Naive B cell (primary cell): Measurements from ENCODE around the gene MCRS1. TPM values are rescaled to one million over a fixed set of nuclear protein-coding genes. Genes with fewer than 3 reads are reported as not detected.
A peak's percentile ranks its signal among the peaks of the same experiment; 100 is the strongest.

ENCODE experiments used
- ATAC-seq, 2 donors: fragments of 150-1000 bp; cut with Tn5 transposase; 2 replicates each; pipeline ENCODE4 v1.10.0; 2021; ENCODE audit warnings: low read depth in 2 of 2, mild to moderate bottlenecking in 2 of 2, moderate library complexity in 2 of 2
- DNase-seq: peaks from one replicate; pipeline ENCODE4 v3.0.0; 2022
- H3K27ac Mint-ChIP-seq, 6 donors: one replicate each; pipeline ENCODE4 v1.8.0; 2020 to 2022; ENCODE audit warnings: mild to moderate bottlenecking in 6 of 6, mixed read lengths in 6 of 6, moderate library complexity in 5 of 6, inconsistent platforms in 2 of 6
- H3K27me3 Mint-ChIP-seq, 3 donors: one replicate each; pipeline ENCODE4 v1.8.0; 2021 to 2022; ENCODE audit warnings: mixed read lengths in 3 of 3, mild to moderate bottlenecking in 1 of 3
- H3K36me3 Mint-ChIP-seq, 2 donors: one replicate each; pipeline ENCODE4 v1.8.0; 2020 to 2022; ENCODE audit warnings: mixed read lengths in 2 of 2, inconsistent platforms in 1 of 2, mild to moderate bottlenecking in 1 of 2
- H3K4me1 Mint-ChIP-seq, 3 donors: one replicate each; pipeline ENCODE4 v1.8.0; 2020 to 2022; ENCODE audit warnings: mixed read lengths in 3 of 3, inconsistent platforms in 1 of 3, mild to moderate bottlenecking in 1 of 3, moderate library complexity in 1 of 3
- H3K4me3 Mint-ChIP-seq, 8 donors: one replicate each; pipeline ENCODE4 v1.8.0; 2020 to 2022; ENCODE audit warnings: mild to moderate bottlenecking in 8 of 8, mixed read lengths in 8 of 8, moderate library complexity in 8 of 8, inconsistent platforms in 2 of 8
- H3K9me3 Mint-ChIP-seq, 7 donors: one replicate each; pipeline ENCODE4 v1.8.0; 2020 to 2022; ENCODE audit warnings: mixed read lengths in 7 of 7, mild to moderate bottlenecking in 5 of 7, inconsistent platforms in 2 of 7, moderate library complexity in 1 of 7
- polyA plus RNA-seq, 6 donors: library from polyadenylated mRNA; unstranded; fragments of 300-500 nt; fragmentation: Illumina TruSeq; gene quantifications; one replicate each; pipeline ENCODE4 v1.2.3, GENCODE V29; 2021; ENCODE audit warnings: low read depth in 6 of 6

The MCRS1 gene
- polyA plus RNA-seq, 6 donors from 2014 or later = 41.5 to 54.5 (median 51.1) TPM

DNA sequence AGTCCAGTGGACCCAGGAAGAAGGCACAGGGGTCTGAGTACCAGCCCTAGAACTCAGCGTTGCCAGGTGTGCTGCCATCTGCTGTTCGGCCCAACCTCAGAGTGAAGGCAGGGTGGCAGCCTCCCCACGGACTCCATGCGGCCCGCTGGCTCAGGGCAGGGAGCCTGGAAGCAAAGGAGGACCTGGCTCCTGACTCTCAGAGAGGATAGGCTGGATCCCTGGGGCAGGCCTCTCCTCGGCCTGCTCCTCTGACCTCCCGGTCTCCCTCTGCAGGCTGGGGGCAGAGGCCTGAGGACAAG is 10.1 kb downstream of the MCRS1 start:
- no peak for ATAC-seq
- no peak overlapping the region for H3K27ac Mint-ChIP-seq
- H3K9me3 Mint-ChIP-seq = no peaks in the 10 kb centered on the region
- H3K27me3 Mint-ChIP-seq = peaks cover 0 to 4% (median 0%) of the 10 kb centered on the region in 3 donors
- H3K4me1 Mint-ChIP-seq = peaks cover 0 to 7% (median 5%) of the 10 kb centered on the region in 3 donors
- no peak overlapping the region for H3K4me3 Mint-ChIP-seq
- no peak for DNase-seq
- H3K36me3 Mint-ChIP-seq = peaks cover 10 to 27% of the 10 kb centered on the region in 2 donors

DNA sequence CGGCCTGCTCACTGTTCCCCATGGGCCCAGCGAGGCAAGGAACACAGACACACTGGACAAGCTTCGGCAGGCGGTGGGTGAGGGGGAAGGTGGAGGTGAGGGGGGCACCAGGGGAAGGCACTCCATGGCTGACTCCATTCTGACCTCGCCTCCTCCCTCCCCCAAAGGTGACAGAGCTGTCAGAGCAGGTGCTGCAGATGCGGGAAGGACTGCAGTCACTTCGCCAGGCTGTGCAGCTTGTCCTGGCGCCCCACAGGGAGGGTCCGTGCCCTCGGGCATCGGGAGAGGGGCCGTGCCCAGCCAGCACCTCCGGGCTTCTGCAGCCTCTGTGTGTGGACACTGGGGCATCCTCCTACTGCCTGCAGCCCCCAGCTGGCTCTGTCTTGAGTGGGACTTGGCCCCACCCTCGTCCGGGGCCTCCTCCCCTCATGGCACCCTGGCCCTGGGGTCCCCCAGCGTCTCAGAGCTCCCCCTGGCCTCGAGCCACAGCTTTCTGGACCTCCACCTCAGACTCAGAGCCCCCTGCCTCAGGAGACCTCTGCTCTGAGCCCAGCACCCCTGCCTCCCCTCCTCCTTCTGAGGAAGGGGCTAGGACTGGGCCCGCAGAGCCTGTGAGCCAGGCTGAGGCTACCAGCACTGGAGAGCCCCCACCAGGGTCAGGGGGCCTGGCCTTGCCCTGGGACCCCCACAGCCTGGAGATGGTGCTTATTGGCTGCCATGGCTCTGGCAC is 10.6 kb downstream of the MCRS1 start:
- Mint-ChIP-seq H3K4me1 (peaks cover 0 to 7% (median 5%) of the 10 kb centered on the region in 3 donors), H3K36me3 (peaks cover 8 to 24% of the 10 kb centered on the region in 2 donors), H3K9me3 (no peaks in the 10 kb centered on the region), H3K27ac (no peak overlapping the region), H3K4me3 (no peak overlapping the region), H3K27me3 (peaks cover 0 to 4% (median 0%) of the 10 kb centered on the region in 3 donors)
- DNase-seq = no peak
- ATAC-seq = no peak

DNA sequence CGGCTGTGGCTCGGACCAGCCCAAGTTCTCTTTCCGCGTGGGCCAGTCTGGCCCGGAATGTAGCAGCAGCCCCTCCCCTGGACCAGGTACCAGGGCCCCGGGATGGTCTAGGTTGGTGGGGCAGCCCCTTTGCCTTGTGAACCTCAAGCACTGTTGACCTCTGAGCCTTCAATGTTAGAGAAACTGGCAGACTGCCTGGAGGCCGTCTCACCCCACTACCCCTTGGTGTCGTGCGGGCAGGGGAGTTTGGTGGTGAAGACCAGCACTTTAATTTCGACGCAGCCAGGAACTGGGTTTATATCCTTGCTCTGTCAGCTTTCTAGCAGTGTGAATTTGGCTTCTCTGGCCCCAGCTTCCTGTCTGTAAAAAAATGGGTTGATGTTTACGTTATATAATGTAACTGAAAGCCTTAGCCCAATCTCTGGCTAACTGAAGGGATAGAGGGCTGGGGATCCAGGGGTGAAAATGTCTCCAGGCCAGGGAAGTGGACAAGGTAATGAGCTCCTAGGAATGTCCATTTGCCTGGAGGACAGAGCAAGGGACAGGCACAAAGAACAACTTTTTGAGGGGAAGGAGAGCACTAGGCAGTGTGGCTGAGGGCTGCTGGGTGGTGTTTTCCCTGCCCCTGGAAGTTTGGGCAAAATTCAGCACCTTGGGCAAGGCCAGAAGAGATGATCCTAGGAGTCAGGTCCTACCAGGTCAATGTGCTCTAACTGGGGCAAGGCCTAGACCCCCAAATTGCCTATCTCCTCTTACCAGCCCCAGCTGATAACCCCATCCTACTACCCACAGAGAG is 11.4 kb downstream of the MCRS1 start:
- H3K4me3 Mint-ChIP-seq = no peak overlapping the region
- no peak for DNase-seq
- H3K9me3 Mint-ChIP-seq = no peaks in the 10 kb centered on the region
- H3K27ac Mint-ChIP-seq = no peak overlapping the region
- no peak for ATAC-seq
- peaks cover 0 to 7% (median 5%) of the 10 kb centered on the region in 3 donors for H3K4me1 Mint-ChIP-seq
- peaks cover 0 to 4% (median 0%) of the 10 kb centered on the region in 3 donors for H3K27me3 Mint-ChIP-seq
- peaks cover 5 to 19% of the 10 kb centered on the region in 2 donors for H3K36me3 Mint-ChIP-seq

DNA sequence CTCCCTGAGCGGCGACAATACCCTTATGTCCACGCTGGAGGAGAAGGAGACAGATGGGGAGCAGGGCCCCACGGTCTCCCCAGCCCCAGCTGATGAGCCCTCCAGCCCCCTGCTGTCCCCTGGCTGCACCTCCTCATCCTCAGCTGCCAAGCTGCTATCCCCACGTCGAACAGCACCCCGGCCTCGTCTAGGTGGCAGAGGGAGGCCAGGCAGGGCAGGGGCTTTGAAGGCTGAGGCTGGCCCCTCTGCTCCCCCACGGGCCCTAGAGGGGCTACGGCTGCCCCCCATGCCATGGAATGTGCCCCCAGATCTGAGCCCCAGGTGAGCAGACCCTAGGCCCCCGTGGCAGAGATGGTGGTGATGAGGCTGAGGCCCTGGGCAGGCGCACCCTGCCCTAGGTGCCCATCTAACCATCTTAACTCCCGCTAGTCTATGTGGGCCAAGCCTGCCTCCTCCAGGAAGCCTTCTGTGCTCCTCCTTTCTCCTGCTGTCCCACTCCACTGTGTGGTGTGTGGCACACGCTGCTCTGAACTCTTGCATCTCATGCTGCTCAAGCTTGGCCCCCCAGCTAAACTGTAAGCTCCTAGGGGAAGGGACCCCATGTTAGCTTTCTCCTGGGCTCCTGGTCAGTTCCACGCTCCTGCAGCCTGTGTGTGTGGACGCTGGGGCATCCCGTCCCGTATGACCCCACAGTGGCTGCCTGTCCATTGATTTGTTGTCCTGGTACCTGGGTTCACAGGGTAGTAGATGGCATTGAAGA is 12.1 kb downstream of the MCRS1 start:
- H3K27ac Mint-ChIP-seq = peak overlapping the region in 2 of 6 donors; percentile 44 to 76
- peaks cover 0 to 4% (median 0%) of the 10 kb centered on the region in 3 donors for H3K27me3 Mint-ChIP-seq
- no peaks in the 10 kb centered on the region for H3K9me3 Mint-ChIP-seq
- no peak overlapping the region for H3K4me3 Mint-ChIP-seq
- DNase-seq (no peak), ATAC-seq (no peak)
- H3K4me1 Mint-ChIP-seq = peaks cover 0 to 5% (median 5%) of the 10 kb centered on the region in 3 donors
- peaks cover 3 to 19% of the 10 kb centered on the region in 2 donors for H3K36me3 Mint-ChIP-seq

DNA sequence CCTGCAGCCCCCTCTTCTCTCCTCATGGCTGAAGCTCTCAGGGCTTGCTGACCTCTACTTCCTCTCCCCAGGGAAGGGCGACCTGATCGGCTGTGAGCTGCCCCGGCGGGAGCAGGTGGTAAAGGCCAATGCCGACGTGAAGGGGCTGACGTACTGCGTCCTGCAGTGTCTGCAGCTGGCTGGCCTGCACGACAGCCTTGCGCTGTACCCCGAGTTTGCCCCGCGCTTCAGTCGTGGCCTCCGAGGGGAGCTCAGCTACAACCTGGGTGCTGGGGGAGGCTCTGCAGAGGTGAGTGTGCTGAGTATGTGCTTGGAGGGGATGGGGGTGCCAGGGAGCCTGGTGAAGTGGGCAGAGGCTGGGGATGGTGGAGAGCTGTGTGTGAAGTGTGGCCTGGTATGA is 13.7 kb downstream of the MCRS1 start:
- Mint-ChIP-seq H3K4me3 (peak overlapping the region in 1 of 8 donors; percentile 66), H3K9me3 (peaks cover 0 to 1% (median 0%) of the 10 kb centered on the region in 7 donors), H3K27me3 (peaks cover 6 to 10% (median 10%) of the 10 kb centered on the region in 3 donors), H3K27ac (no peak overlapping the region), H3K4me1 (peaks cover 5 to 6% (median 5%) of the 10 kb centered on the region in 3 donors), H3K36me3 (peaks cover 0 to 9% of the 10 kb centered on the region in 2 donors)
- DNase-seq = no peak
- ATAC-seq = no peak

DNA sequence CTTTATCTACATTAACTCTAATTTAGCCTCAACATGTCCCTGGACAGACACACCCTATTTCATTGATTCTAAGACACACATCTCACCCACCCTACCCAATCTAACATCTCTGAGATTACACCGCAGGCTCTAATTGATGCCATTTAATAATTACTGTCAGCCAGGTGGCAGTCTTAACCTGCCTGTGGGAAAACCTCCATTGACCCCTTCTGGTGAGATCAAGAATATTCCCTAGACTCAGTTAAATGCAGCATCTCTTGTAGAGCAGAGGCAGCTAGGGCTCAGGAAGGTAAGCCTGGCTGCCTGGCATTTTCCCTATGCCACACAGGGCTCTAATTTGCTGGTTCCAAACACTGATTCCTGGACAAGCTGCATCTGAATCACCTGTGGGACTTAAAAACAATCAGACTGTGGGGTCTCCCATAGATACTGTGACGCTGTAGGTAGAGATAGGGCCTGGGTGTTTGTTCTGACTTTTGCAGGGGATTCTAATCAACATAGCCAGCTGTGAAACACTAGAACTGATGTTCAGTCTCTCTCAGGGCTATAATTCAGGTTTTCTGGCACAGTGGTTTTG is 14.3 kb downstream of the MCRS1 start:
- Mint-ChIP-seq H3K9me3 (peaks cover 0 to 1% (median 0%) of the 10 kb centered on the region in 7 donors), H3K4me3 (no peak overlapping the region), H3K4me1 (peaks cover 9 to 10% (median 9%) of the 10 kb centered on the region in 3 donors), H3K27ac (peak overlapping the region in 2 of 6 donors; percentile 26 to 65), H3K36me3 (peaks cover 0 to 2% of the 10 kb centered on the region in 2 donors), H3K27me3 (peaks cover 10 to 16% (median 12%) of the 10 kb centered on the region in 3 donors)
- DNase-seq = peak; percentile 35
- peak; percentile 73 to 80 for ATAC-seq

DNA sequence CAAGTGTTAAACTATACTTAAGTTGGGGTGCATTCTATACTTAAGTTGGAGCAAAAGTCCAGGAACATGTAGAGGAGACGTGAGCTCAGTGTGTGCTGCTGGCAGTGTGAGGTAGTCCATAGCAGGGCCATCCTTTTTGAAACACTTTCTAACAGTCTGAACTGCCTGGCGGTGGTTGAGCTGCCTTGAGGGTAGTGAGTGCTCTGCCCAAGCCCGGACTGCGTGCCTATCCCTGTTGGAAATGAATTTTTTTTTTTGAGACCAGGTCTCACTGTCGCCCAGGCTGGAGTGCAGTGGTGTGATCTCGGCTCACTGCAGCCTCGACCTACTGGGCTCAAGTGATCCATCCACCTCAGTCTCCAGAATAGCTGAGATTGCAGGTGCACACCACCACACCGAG is 15.0 kb downstream of the MCRS1 start:
- Mint-ChIP-seq H3K4me1 (peaks cover 12 to 16% (median 16%) of the 10 kb centered on the region in 3 donors), H3K36me3 (no peaks in the 10 kb centered on the region), H3K27ac (no peak overlapping the region), H3K9me3 (peaks cover 0 to 1% (median 0%) of the 10 kb centered on the region in 7 donors), H3K4me3 (no peak overlapping the region), H3K27me3 (peaks cover 10 to 23% (median 19%) of the 10 kb centered on the region in 3 donors)
- DNase-seq (no peak), ATAC-seq (no peak)

DNA sequence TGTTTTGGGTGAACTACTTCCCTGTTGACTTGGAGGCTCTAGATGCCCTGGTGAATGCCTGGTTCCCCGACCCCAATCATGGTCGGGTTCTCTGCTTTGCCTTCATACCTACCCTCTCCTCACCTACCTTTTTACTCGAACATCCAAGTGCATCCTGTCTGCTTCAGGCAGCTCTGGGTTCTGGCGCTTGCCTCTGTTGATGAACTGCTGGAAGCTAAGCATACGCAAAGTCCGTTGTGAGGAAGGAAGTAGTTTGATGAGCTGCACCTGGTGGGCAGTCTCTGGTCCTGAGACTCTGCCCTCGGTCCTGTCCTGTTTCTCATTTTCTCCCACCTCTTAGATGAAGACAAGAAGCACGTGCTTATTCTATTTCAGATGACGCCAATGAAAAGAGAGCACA is 15.5 kb downstream of the MCRS1 start:
- DNase-seq (no peak), ATAC-seq (no peak)
- Mint-ChIP-seq H3K4me1 (peaks cover 12 to 16% (median 16%) of the 10 kb centered on the region in 3 donors), H3K27me3 (peaks cover 11 to 28% (median 24%) of the 10 kb centered on the region in 3 donors), H3K9me3 (peaks cover 0 to 1% (median 0%) of the 10 kb centered on the region in 7 donors), H3K4me3 (no peak overlapping the region), H3K36me3 (no peaks in the 10 kb centered on the region), H3K27ac (no peak overlapping the region)

DNA sequence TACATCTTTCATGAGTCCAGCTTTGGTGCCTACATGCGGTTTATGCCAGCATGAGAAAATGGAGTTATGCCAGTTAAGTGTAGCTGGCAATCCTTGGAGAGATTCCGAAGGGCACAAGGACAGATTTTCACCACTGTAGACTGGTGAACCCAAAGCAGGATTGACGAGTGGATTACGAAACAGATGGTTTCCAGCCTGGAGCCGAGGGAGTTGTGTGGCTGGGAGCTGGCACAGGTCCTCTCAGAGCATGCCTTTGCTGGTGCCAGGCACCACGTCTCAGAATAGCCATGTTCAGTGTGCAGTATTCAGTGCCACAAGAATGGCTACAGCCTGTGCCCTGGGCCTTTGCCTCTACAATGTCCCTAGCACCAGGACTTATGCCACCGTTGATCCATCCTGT is 15.9 kb downstream of the MCRS1 start:
- no peak for ATAC-seq
- no peak overlapping the region for H3K27ac Mint-ChIP-seq
- DNase-seq = no peak

DNA sequence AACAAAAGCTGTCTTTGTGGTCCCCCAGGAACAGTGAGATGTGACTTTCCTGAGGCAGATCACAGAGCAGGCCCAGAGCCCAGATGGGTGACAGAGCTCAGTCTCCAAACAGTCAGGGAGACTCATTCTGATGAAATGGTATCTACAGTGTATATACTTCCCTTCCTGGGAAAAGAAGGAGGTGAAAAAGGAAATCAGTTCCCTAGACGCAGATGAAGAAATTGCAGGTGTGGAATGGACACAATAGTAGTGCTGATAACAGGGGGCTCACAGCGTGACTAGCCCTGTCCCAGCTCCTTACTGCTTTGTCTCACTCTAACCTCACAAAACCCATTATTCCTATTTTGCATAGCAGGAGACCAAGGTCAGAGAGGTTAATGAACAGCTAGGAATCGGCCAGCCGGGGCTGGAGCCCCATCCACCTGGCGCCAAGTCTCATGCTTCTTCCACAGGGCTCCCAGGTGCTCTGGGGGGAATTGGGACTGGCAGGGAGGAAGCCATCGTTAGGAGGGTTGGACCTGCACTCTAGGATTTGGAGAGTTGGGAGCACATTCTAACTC is 17.2 kb downstream of the MCRS1 start:
- H3K4me1 Mint-ChIP-seq = peaks cover 12 to 16% (median 16%) of the 10 kb centered on the region in 3 donors
- H3K9me3 Mint-ChIP-seq = peaks cover 0 to 1% (median 0%) of the 10 kb centered on the region in 7 donors
- H3K4me3 Mint-ChIP-seq = peak overlapping the region in 1 of 8 donors; percentile 52
- peak overlapping the region in 1 of 6 donors; percentile 60 for H3K27ac Mint-ChIP-seq
- no peak for DNase-seq
- H3K36me3 Mint-ChIP-seq = no peaks in the 10 kb centered on the region
- no peak for ATAC-seq
- peaks cover 20 to 45% (median 36%) of the 10 kb centered on the region in 3 donors for H3K27me3 Mint-ChIP-seq

More for the DNA sequence above, 15.9 kb downstream of the MCRS1 start:
- Mint-ChIP-seq H3K27me3 (peaks cover 15 to 32% (median 28%) of the 10 kb centered on the region in 3 donors), H3K4me1 (peaks cover 12 to 16% (median 16%) of the 10 kb centered on the region in 3 donors), H3K4me3 (no peak overlapping the region), H3K9me3 (peaks cover 0 to 1% (median 0%) of the 10 kb centered on the region in 7 donors), H3K36me3 (no peaks in the 10 kb centered on the region)

DNA sequence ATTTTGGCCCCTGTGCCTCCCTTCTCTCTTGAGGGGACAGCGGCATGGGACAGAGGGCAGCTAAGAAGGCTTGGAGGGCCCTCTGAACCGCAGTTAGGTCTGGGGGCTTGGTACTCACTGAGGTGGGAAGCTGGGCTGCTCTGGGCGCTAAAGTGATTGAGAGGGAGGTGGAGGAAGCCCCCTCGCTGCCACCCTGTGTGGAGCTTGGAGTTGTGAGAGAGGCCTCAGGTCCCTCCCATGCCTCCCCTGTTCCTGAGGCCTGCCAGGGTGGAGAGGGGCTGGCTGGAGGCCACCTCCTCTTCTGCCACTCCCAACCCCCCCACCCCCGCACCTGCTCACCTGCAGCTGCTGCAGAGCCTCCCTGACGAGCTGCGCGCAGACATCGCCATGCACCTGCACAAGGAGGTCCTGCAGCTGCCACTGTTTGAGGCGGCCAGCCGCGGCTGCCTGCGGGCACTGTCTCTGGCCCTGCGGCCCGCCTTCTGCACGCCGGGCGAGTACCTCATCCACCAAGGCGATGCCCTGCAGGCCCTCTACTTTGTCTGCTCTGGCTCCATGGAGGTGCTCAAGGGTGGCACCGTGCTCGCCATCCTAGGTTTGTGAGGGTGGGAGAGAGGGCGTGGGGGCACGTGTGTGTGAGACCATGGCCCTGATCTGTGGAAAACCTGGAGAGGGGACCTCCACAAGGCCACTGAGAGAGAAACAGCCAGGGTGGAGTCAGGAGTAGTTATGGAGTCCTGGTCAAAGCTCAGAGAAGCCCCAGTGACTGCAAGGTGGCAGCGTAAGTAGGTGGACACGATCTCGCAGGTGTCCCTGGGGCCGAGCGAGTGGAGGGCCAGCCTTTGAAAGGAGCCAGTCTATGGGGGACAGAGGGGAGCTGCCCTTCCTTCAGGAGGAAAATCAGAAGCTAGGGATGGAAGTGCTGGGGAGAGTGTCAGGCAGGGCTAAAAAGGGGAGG is 17.9 kb downstream of the MCRS1 start:
- ATAC-seq (no peak), DNase-seq (no peak)
- Mint-ChIP-seq H3K9me3 (peaks cover 0 to 1% (median 0%) of the 10 kb centered on the region in 7 donors), H3K4me3 (peak overlapping the region in 5 of 8 donors; percentile 29 to 78 (median 52)), H3K4me1 (peaks cover 12 to 17% (median 16%) of the 10 kb centered on the region in 3 donors), H3K36me3 (no peaks in the 10 kb centered on the region), H3K27ac (no peak overlapping the region), H3K27me3 (peaks cover 21 to 52% (median 43%) of the 10 kb centered on the region in 3 donors)
